Measurements from ENCODE around the gene TEKTIP1.

DNA sequence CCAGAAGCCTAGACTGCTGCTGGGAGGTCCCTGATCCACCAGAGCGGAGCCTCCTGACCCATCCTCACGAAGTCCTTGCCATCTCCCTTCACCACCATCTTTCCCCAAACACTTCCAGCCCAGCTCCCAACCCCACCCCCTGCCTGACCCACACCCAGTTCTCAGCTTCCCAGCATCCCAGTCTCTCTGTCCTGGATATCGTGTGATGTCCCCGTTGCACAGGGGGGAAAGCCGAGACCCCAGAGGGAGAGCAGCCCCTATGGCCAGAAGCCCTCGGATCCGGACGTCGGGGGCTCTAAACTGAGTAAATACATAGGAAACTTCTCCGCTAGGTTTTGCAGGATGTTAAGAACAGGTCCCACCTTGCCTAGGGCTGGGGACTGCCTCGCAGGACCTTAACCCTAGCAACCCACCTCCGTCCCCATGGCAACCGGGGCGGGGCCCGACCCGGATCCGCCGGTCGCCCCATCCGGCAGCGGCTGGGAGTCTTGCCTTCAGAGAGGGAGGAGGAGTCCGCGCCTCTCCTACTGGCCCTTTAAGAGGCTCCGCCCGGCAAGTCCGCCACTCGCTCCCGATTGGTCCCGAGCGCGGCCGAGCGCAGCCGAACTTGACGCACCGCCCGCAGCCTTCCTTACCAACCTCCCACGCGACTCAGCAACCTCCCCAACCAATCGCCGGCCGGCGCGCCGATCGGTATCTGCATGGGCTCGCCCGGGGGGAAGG lies 33.3 kb downstream of the TEKTIP1 start:
- TF ChIP-seq BHLHE40 (IDR thresholded peaks at IDR 0.05; ENCODE audit: borderline replicate concordance) (no peak), ELF4 (IDR thresholded peaks at IDR 0.05) (no peak), SUZ12 (IDR thresholded peaks at IDR 0.05) (no peak), FOXM1 (IDR thresholded peaks at IDR 0.05; ENCODE audit: borderline replicate concordance) (no peak), FOXK2 (IDR thresholded peaks at IDR 0.05) (no peak), ARNT (IDR thresholded peaks at IDR 0.05) (no peak), FOXA1 (IDR thresholded peaks at IDR 0.05) (no peak), SP1 (IDR thresholded peaks at IDR 0.05) (no peak), ZNF384 (IDR thresholded peaks at IDR 0.05) (no peak), TARDBP (IDR thresholded peaks at IDR 0.05) (no peak), L3MBTL2 (conservative IDR thresholded peaks at IDR 0.05) (no peak), CTBP1 (IDR thresholded peaks at IDR 0.05; ENCODE audit: borderline replicate concordance) (no peak)

All from HEK293T (cell line).